Transverse colon (tissue), 4 donors: ENCODE measurements around the gene NBAS. TPM values are rescaled to one million over a fixed set of nuclear protein-coding genes. Genes with fewer than 3 reads are reported as not detected.

ENCODE experiments used
- DNase-seq: peaks from one replicate; pipeline ENCODE4 v3.0.0-alpha.2; 2019
- H3K27ac ChIP-seq, 4 donors: fragments of 200-600 bp; sonication (generic); 2 replicates each; pipeline ENCODE4 v1.5.1; 2016 to 2018; ENCODE audit warnings: inconsistent platforms in 4 of 4
- H3K27me3 ChIP-seq: fragments of 200-600 bp; sonication (generic); 2 replicates; pipeline ENCODE4 v1.5.1; 2017; ENCODE audit warnings: inconsistent platforms
- H3K36me3 ChIP-seq, 4 donors: fragments of 200-600 bp; sonication (generic); 2 replicates each; pipeline ENCODE4 v1.5.1; 2017 to 2019; ENCODE audit warnings: inconsistent platforms in 4 of 4
- H3K4me1 ChIP-seq, 4 donors: fragments of 200-600 bp; sonication (generic); 2 replicates each; pipeline ENCODE4 v1.5.1; 2017 to 2020; ENCODE audit warnings: inconsistent platforms in 4 of 4
- H3K4me3 ChIP-seq, 4 donors: fragments of 200-600 bp; sonication (generic); 1 replicate in 1 of 4; 2 replicates in 3 of 4; pipeline versions ENCODE4 v1.5.1 to v1.6.1; 2017 to 2019; ENCODE audit warnings: inconsistent platforms in 4 of 4
- H3K9me3 ChIP-seq, 2 donors: fragments of 200-600 bp; sonication (generic); 2 replicates each; pipeline ENCODE4 v1.5.1; 2017 to 2019; ENCODE audit warnings: inconsistent platforms in 2 of 2
- CTCF ChIP-seq, 5 experiments: fragments of 200-600 bp in 3 of 5; fragments of 450-650 bp in 2 of 5; sonication (generic) in 3 of 5; IDR thresholded peaks; 1 replicate in 2 of 5; 2 replicates in 3 of 5; pipeline ENCODE4 v1.5.1; 2016 to 2017; ENCODE audit warnings: antibody characterized with exemption in 5 of 5, inconsistent platforms in 3 of 5, mild to moderate bottlenecking in 2 of 5, moderate library complexity in 1 of 5
- EP300 ChIP-seq: sonication (generic); formaldehyde crosslinking; IDR thresholded peaks from one replicate; pipeline ENCODE4 v1.6.1; 2017; ENCODE audit warnings: antibody characterized with exemption, low read depth
- POLR2A ChIP-seq: fragments of 450-650 bp; IDR thresholded peaks from one replicate; pipeline ENCODE4 v1.6.1; 2016; ENCODE audit warnings: antibody characterized with exemption, mild to moderate bottlenecking, moderate library complexity
- POLR2AphosphoS5 ChIP-seq, 3 donors: sonication (generic); formaldehyde crosslinking; IDR thresholded peaks; one replicate each; pipeline ENCODE4 v1.6.1; 2016; ENCODE audit warnings: antibody characterized with exemption in 3 of 3
- WGBS, 2 donors: methylation state at CpG; one replicate each; pipeline ENCODE4 v1.1.5; 2018; ENCODE audit warnings: low coverage in 1 of 2; 5-methylcytosine and 5-hydroxymethylcytosine counted together
- in situ Hi-C, 4 donors: fragments of 200-750 bp; cut with MboI; loops; one replicate each; pipeline versions ENCODE4 v1.15.0 to v1.15.1; 2017; ENCODE audit warnings: low sequenced_read_pairs in 3 of 4, low pct_ligation_motif_present in 1 of 4, low pct_unique_long_range_greater_than_20kb in 1 of 4
- intact Hi-C: fragments of 100-400 bp; cut with DNase I; formaldehyde crosslinking; loops from one replicate; pipeline ENCODE4 v1.15.1; 2023; ENCODE audit warnings: low total_unique reads
- total RNA-seq, 4 donors: library from RNA; depleted of rRNA; stranded (reverse); fragments of >200 nt; gene quantifications; one replicate each; pipeline ENCODE4 v1.1.0, GENCODE V29; 2016

NBAS gene
- total RNA-seq, 4 donors from 2014 or later = 30.6 to 43.2 (median 34.5) TPM

GRCh38 chr2:15412779-15413178 is 148.4 kb downstream of the NBAS start:
- no peak for TF ChIP-seq POLR2A
- no peak for TF ChIP-seq POLR2AphosphoS5 (IDR thresholded peaks at IDR 0.05)
- TF ChIP-seq CTCF (IDR thresholded peaks at IDR 0.05) = no peak
- no peak for TF ChIP-seq EP300
- WGBS, 2 donors = 80 to 95% methylated on average over 4 to 6 of the region's 6 CpGs
- intact Hi-C loops (no loop called here), in situ Hi-C loops (no loop called here)
- no peaks in the 10 kb centered on the region for H3K9me3 ChIP-seq
- no peak for DNase-seq
- H3K4me1 ChIP-seq = no peaks in the 10 kb centered on the region
- peaks cover 0 to 17% (median 9%) of the 10 kb centered on the region in 4 donors for H3K36me3 ChIP-seq
- no peak overlapping the region for H3K27ac ChIP-seq
- no peak overlapping the region for H3K4me3 ChIP-seq
- no peaks in the 10 kb centered on the region for H3K27me3 ChIP-seq

DNA sequence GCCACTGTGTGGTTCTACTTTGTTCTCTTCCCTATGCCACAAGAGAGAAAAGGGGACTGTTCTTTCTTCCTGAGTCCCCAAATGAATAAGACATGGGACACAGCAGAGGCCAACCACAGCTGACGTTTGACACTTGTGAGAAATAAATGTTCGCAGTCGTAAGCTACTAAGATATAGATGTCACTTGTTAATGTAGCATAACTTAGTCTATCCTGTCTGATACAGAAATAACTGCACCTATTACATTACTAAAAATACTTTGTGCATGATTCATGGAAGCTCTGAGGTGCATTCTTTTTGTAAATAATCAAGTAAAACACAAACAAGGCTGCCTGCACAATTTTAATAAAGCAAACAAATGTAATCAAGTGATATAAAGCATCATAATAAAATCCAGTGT is 148.8 kb downstream of the NBAS start:
- DNase-seq = no peak
- H3K27me3 ChIP-seq = no peaks in the 10 kb centered on the region
- H3K4me3 ChIP-seq = no peak overlapping the region
- H3K36me3 ChIP-seq = peaks cover 0 to 17% (median 9%) of the 10 kb centered on the region in 4 donors
- H3K9me3 ChIP-seq = no peaks in the 10 kb centered on the region
- H3K27ac ChIP-seq = no peak overlapping the region
- in situ Hi-C loops = no loop called here
- intact Hi-C loops = no loop called here
- WGBS, 2 donors = 97 to 100% methylated on average over 2 to 3 of the region's 3 CpGs
- TF ChIP-seq EP300 = no peak
- no peak for TF ChIP-seq POLR2AphosphoS5 (IDR thresholded peaks at IDR 0.05)
- no peak for TF ChIP-seq CTCF (IDR thresholded peaks at IDR 0.05)
- no peak for TF ChIP-seq POLR2A
- no peaks in the 10 kb centered on the region for H3K4me1 ChIP-seq

DNA sequence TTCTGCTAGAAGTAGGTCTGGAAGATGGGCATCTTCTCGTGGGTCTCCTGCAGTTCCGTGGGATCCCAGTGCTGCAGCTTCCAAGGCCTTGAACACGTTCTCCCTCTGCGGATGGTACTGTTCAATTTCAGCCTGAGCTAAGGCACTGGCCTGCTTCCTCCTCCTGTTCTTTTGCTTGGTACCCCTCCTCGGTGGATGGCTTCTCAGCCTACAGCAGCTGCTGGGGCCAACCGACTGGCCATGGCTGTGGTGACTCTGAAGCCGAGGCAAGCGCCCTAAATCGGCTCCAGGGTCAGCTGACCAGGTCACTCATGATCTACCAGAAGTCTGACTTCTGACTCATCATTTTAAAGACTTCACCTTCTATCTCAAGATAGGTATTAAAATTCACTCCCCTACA is 150.2 kb downstream of the NBAS start:
- Histone ChIP-seq H3K4me1 (no peaks in the 10 kb centered on the region), H3K9me3 (no peaks in the 10 kb centered on the region), H3K27me3 (no peaks in the 10 kb centered on the region), H3K36me3 (peaks cover 0 to 17% (median 4%) of the 10 kb centered on the region in 4 donors), H3K4me3 (no peak overlapping the region), H3K27ac (no peak overlapping the region)
- intact Hi-C loops (no loop called here), in situ Hi-C loops (no loop called here)
- TF ChIP-seq POLR2AphosphoS5 (IDR thresholded peaks at IDR 0.05) (no peak), EP300 (no peak), CTCF (IDR thresholded peaks at IDR 0.05) (no peak), POLR2A (no peak)
- 96 to 99% methylated on average over 7 to 9 of the region's 9 CpGs for WGBS, 2 donors
- DNase-seq = no peak

GRCh38 chr2:15408759-15409158 is 152.4 kb downstream of the NBAS start:
- no peaks in the 10 kb centered on the region for H3K27me3 ChIP-seq
- in situ Hi-C loops = no loop called here
- H3K4me3 ChIP-seq = no peak overlapping the region
- TF ChIP-seq POLR2A = no peak
- no peak for TF ChIP-seq EP300
- no peak for TF ChIP-seq POLR2AphosphoS5 (IDR thresholded peaks at IDR 0.05)
- no peak for TF ChIP-seq CTCF (IDR thresholded peaks at IDR 0.05)
- no peaks in the 10 kb centered on the region for H3K4me1 ChIP-seq
- no peaks in the 10 kb centered on the region for H3K9me3 ChIP-seq
- no peak for DNase-seq
- intact Hi-C loops = no loop called here
- 92 to 97% methylated on average over 3 of the region's 3 CpGs for WGBS, 2 donors
- peaks cover 0 to 7% (median 0%) of the 10 kb centered on the region in 4 donors for H3K36me3 ChIP-seq
- no peak overlapping the region for H3K27ac ChIP-seq
